HUES48 (cell line): ENCODE measurements around the gene COX7A1.

Experiments
- H3K27ac ChIP-seq: one replicate; pipeline ENCODE4 v1.7.0; 2013; ENCODE audit warnings: low read depth, low read length, inconsistent platforms
- H3K27me3 ChIP-seq: 2 replicates; pipeline ENCODE4 v1.6.1; 2013; ENCODE audit warnings: mild to moderate bottlenecking, low read length; ENCODE audit not compliant: control insufficient read depth, insufficient read depth
- H3K36me3 ChIP-seq: 2 replicates; pipeline ENCODE4 v1.6.1; 2013; ENCODE audit warnings: low read length; ENCODE audit not compliant: control insufficient read depth, insufficient read depth
- H3K4me1 ChIP-seq: 2 replicates; pipeline ENCODE4 v1.6.1; 2013; ENCODE audit warnings: mild to moderate bottlenecking, low read length; ENCODE audit not compliant: control insufficient read depth, insufficient read depth
- H3K4me3 ChIP-seq: 2 replicates; pipeline ENCODE4 v1.5.1; 2013; ENCODE audit warnings: mild to moderate bottlenecking, low read depth, low read length
- H3K9ac ChIP-seq: 2 replicates; pipeline ENCODE4 v1.6.1; 2013; ENCODE audit warnings: mild to moderate bottlenecking, low read depth, low read length, moderate library complexity
- H3K9me3 ChIP-seq: 2 replicates; pipeline ENCODE4 v1.6.1; 2013; ENCODE audit warnings: low read length; ENCODE audit not compliant: control insufficient read depth, insufficient read depth

The COX7A1 gene

DNA sequence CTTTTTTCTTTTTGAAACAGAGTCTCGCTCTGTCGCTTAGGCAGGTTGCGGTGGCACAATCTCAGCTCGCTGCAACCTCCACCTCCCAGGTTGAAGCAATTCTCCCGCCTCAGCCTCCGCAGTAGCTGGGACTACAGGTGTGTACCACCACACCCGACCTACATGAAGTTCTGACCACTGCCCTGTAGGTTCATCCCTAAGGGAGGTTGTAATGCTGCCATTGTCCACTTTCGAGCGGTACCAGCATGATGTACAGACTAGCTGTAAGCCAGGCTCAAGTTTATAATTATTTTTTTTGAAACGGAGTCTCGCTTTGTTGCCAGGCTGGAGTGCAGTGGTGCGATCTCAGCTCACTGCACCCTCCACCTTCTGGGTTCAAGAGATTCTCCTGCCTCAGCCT lies 11.6 kb upstream of the COX7A1 start:
- H3K9me3 ChIP-seq = no peaks in the 10 kb centered on the region
- no peaks in the 10 kb centered on the region for H3K27me3 ChIP-seq
- peaks cover 7% of the 10 kb centered on the region for H3K4me1 ChIP-seq
- no peak overlapping the region for H3K9ac ChIP-seq
- H3K4me3 ChIP-seq = no peak overlapping the region
- peaks cover 9% of the 10 kb centered on the region; the same call in 1 of the 2 replicates for H3K36me3 ChIP-seq
- no peak overlapping the region for H3K27ac ChIP-seq

DNA sequence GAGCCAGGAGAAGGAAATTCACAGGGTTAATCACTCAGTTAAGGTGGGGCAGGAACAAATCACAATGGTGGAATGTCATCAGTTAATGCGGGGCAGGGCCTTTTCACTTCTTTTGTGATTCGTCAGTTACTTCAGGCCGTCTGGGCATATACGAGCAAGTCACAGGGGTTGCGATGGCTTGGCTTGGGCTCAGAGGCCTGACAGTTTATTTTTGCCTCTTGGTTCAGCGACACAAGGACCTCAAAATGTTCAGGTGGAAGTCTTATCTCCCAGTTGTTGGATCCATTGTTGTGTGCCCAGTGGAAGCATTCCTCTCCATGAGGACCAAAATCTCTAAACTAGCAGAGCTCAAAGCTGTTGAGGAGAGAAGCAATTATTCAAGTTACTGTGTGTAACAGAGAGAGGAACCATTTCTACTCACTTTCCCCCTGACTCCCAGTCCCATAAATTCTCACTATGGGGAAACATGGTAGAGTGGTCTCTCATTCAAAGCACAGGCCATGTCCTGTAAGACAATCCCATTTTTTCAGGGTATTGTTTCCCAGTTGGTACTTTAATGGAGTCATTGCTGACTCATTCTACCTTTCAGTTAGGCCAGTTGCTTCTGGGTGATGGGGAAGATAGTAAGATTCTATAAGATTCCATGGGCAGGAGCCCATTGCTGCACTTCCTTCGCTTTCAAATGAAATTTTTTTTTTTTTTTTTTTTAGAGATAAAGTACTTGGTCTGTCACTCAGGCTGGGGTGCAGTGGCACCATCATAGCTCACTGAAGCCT lies 8.8 kb upstream of the COX7A1 start:
- Histone ChIP-seq H3K9ac (0 out of 2 replicates have a peak overlapping the region, but pooled peaks have one; percentile 5), H3K4me1 (peaks cover 7% of the 10 kb centered on the region), H3K4me3 (no peak overlapping the region), H3K9me3 (no peaks in the 10 kb centered on the region), H3K36me3 (peaks cover 9% of the 10 kb centered on the region; the same call in 1 of the 2 replicates), H3K27ac (peak overlapping the region; percentile 79), H3K27me3 (no peaks in the 10 kb centered on the region)

DNA sequence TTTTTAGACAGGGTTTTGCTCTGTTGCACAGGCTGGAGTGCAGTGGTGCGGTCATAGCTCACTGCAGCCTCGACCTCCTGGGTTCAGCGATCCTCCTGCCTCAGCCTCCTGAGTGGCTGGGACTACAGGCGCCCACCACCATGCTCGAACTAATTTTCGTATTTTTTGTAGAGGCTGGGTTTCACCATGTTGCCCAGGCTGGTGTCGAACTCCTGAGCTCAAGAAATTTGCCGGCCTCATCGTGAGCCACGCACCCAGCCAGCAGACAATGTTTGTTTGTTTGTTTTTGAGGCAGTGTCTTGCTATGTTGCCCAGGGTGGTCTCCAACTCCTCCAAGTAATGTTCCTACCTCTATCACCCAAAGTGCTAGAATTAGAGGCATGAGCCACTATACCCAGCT lies 879 bp upstream of the COX7A1 start:
- Histone ChIP-seq H3K27ac (no peak overlapping the region), H3K9ac (no peak overlapping the region)

DNA sequence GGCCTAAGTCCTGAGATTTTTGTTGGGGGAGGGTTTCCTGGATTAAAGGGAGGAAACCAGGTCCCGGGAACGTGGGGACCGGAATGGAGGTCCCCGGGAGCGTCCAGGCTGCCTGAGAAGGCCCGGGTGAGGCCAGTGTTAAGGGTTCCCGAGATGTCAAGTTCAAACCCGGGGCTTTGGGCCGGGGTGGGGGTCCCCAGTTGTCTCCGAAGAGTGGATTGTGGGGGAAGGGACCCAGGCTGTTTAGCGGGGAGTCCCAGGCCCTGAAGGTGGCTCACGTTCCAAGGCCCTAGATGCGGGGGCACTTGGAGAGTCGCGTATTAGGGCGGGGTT lies 262 bp downstream of the COX7A1 start:
- Histone ChIP-seq H3K4me1 (no peaks in the 10 kb centered on the region), H3K36me3 (peaks cover 48% of the 10 kb centered on the region), H3K27me3 (no peaks in the 10 kb centered on the region), H3K9me3 (no peaks in the 10 kb centered on the region), H3K4me3 (no peak overlapping the region), H3K27ac (no peak overlapping the region), H3K9ac (no peak overlapping the region)

More for the DNA sequence above, 879 bp upstream of the COX7A1 start:
- Histone ChIP-seq H3K27me3 (no peaks in the 10 kb centered on the region), H3K9me3 (no peaks in the 10 kb centered on the region), H3K4me1 (no peaks in the 10 kb centered on the region), H3K36me3 (peaks cover 39% of the 10 kb centered on the region), H3K4me3 (no peak overlapping the region)

DNA sequence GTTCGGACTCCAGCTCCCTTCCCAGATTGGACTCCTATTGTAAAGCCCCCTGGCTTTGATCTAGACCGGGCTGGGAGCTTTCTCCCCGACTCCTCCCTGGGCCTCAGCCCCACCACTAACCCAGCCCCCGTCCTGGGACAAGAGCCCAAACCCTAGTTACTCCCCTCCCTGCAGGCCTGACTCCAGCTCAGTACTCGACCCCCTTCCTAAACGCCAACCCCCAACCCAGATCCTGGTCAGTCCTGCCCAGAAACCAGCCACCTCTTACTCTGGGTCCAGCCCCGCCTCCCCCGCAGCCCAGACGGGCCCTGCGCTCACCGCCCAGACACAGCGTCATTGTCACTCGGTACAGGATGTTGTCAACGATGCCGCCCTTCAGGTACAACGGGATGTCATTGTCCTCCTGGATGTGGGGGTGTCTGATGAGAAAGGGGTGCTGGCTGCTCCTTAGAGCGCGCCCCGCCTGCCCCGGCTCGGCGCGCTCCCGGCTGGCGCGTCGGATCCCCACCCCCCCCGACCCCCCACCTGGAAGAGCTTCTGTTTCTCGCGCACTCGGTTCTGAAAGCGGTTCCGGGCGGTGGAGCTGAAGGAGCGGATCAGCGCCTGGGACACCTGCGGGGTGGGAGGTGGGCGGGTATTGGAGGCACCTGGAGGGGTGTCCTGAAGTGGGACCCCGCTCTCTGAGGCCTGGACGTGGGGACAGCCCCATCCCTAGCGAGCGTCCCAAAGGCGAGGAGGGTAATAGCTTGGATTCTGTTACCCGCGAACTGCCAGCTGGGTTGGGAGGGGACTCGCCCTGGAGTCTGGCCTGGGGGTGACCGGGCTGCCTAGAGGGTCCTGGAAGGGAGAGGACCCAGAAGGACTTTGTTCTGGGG lies 866 bp downstream of the COX7A1 start:
- Histone ChIP-seq H3K27me3 (no peaks in the 10 kb centered on the region), H3K36me3 (peaks cover 54% of the 10 kb centered on the region), H3K9ac (no peak overlapping the region), H3K4me3 (no peak overlapping the region), H3K4me1 (no peaks in the 10 kb centered on the region), H3K9me3 (no peaks in the 10 kb centered on the region), H3K27ac (no peak overlapping the region)

DNA sequence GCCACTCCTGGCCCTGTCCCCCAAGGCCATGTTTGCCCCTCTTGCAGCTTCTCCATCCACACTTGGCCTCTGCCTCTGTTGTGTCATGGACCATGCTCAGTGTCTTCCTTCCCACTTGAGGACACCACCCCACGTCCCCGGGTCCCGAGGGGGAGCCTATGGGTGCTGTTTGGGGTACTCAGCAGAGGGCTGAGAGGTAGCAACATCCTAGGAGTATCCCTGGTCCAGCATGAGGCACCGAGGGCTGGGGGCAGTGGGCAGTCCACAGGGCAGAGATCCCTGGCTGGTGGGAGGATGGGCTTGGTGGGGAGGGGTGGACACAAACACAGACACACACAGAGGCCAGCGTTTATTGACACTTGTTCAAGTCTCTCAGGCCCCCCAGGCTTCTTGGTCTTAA lies 1.7 kb downstream of the COX7A1 start:
- H3K9ac ChIP-seq = no peak overlapping the region
- no peaks in the 10 kb centered on the region for H3K27me3 ChIP-seq
- no peak overlapping the region for H3K27ac ChIP-seq
- no peaks in the 10 kb centered on the region for H3K4me1 ChIP-seq
- peaks cover 62% of the 10 kb centered on the region for H3K36me3 ChIP-seq
- no peaks in the 10 kb centered on the region for H3K9me3 ChIP-seq
- no peak overlapping the region for H3K4me3 ChIP-seq

DNA sequence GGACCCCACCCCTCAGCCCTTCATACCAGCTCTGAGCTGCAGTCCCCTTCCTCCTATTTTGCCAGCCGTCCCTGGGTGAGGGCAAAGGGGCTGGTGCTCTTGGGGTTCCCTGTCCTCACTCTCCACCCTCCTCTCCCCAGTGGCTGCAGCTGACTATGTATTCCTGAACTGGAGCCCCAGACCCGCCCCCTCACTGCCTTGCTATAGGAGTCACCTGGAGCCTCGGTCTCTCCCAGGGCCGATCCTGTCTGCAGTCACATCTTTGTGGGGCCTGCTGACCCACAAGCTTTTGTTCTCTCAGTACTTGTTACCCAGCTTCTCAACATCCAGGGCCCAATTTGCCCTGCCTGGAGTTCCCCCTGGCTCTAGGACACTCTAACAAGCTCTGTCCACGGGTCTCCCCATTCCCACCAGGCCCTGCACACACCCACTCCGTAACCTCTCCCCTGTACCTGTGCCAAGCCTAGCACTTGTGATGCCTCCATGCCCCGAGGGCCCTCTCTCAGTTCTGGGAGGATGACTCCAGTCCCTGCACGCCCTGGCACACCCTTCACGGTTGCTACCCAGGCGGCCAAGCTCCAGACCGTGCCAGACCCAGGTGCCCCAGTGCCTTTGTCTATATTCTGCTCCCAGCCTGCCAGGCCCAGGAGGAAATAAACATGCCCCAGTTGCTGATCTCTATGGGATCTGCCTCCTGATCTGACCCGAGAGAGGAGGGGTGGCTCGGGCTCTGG lies 2.4 kb downstream of the COX7A1 start:
- no peaks in the 10 kb centered on the region for H3K9me3 ChIP-seq
- no peaks in the 10 kb centered on the region for H3K27me3 ChIP-seq
- H3K4me1 ChIP-seq = no peaks in the 10 kb centered on the region
- peaks cover 68% of the 10 kb centered on the region for H3K36me3 ChIP-seq
- H3K9ac ChIP-seq = no peak overlapping the region
- no peak overlapping the region for H3K4me3 ChIP-seq
- H3K27ac ChIP-seq = no peak overlapping the region

DNA sequence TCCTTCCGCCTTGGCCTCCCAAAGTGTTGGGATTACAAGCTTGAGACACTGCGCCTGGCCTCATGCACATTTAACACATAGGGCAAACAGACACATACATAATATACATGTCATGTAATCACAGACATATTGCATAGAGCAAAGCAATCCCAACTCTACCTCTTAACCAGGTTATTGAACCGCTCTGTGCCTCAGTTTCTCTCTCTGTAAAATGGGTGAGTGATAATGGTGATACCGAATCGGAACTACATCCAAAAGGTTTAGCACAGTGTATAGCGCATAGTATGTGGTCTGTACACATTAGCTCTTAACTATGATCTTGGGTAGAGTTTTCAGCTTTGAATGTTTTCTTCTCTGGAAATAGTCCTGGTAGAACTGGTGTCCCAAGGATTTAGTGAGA lies 7.6 kb downstream of the COX7A1 start:
- no peak overlapping the region for H3K9ac ChIP-seq
- H3K4me1 ChIP-seq = peaks cover 5% of the 10 kb centered on the region; the same call in 1 of the 2 replicates
- H3K27ac ChIP-seq = no peak overlapping the region
- H3K4me3 ChIP-seq = no peak overlapping the region
- H3K36me3 ChIP-seq = peaks cover 62% of the 10 kb centered on the region
- no peaks in the 10 kb centered on the region for H3K27me3 ChIP-seq
- no peaks in the 10 kb centered on the region for H3K9me3 ChIP-seq

DNA sequence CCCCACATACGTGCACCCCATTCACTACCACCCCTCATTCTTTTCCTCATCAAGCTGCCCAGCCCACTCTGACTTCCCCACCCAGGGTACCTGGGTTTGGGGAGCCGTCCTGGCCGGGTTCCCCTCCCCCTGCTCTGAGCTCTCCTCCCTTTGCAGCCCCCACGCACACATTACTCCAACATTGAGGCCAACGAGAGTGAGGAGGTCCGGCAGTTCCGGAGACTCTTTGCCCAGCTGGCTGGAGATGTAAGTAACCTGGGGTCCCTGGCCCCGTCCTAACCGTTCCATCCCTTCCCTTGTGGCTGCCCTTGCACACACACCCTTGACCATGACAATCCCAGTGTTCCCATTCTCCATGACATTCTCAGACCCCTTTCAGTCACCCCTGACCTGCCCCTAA lies 9.8 kb downstream of the COX7A1 start:
- Histone ChIP-seq H3K27ac (no peak overlapping the region), H3K4me3 (no peak overlapping the region), H3K9ac (no peak overlapping the region), H3K27me3 (no peaks in the 10 kb centered on the region), H3K9me3 (no peaks in the 10 kb centered on the region), H3K36me3 (peaks cover 44% of the 10 kb centered on the region), H3K4me1 (peaks cover 5% of the 10 kb centered on the region; the same call in 1 of the 2 replicates)

DNA sequence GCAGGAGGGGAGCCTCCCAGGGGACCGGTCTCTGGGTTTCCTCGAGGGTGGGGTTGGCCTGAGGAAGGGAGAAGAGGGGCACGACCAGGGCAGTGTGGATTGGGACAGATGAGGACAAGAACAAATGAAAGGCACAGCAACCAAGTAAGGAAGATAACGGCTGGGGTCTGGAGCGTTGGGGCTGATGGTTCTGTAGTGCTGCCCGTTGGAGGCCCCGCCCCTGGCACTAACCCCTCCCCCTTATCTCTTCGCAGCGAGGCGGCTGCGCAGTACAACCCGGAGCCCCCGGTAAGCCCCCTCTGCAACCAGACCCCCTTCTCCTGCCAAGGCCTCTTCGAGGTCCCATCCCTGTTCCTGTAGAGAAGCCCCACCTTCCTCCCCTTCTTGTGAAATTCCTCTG lies 10.2 kb downstream of the COX7A1 start:
- Histone ChIP-seq H3K9ac (no peak overlapping the region), H3K27ac (no peak overlapping the region), H3K36me3 (peaks cover 41% of the 10 kb centered on the region), H3K9me3 (no peaks in the 10 kb centered on the region), H3K4me1 (peaks cover 5% of the 10 kb centered on the region; the same call in 1 of the 2 replicates), H3K27me3 (no peaks in the 10 kb centered on the region), H3K4me3 (peak overlapping the region; percentile 59; the same call in 1 of the 2 replicates)
